Uterus (tissue), 2 donors: ENCODE data around the gene HAND1.

ENCODE experiments used
- CTCF ChIP-seq, 4 experiments: fragments of 200-600 bp in 2 of 4; fragments of 450-650 bp in 2 of 4; sonication (generic) in 2 of 4; IDR thresholded peaks; one replicate each; pipeline ENCODE4 v1.5.1; 2016 to 2019; ENCODE audit warnings: antibody characterized with exemption in 4 of 4, mild to moderate bottlenecking in 2 of 4, moderate library complexity in 1 of 4
- POLR2A ChIP-seq, 2 donors: fragments of 450-650 bp; IDR thresholded peaks; one replicate each; pipeline ENCODE4 v1.6.1; 2016; ENCODE audit warnings: antibody characterized with exemption in 2 of 2, mild to moderate bottlenecking in 1 of 2, moderate library complexity in 1 of 2

GRCh38 chr5:154494036-154494435 is 16.0 kb upstream of the HAND1 start:
- TF ChIP-seq CTCF (IDR thresholded peaks at IDR 0.05): no peak
- no peak for TF ChIP-seq POLR2A (IDR thresholded peaks at IDR 0.05)
